HEK293 (cell line): Measurements from ENCODE around the gene PAX7.
A peak's percentile ranks its signal among the peaks of the same experiment; 100 is the strongest.

ENCODE experiments used
- CTCF ChIA-PET: fragments of 350-600 bp; formaldehyde crosslinking; extraction: SDS; loops from one replicate; lab custom pipeline; 2021; ENCODE audit warnings: antibody characterized with exemption; lab: Yijun Ruan, JAX
- POLR2A ChIA-PET: fragments of 300-600 bp; formaldehyde crosslinking; extraction: SDS; loops from one replicate; lab custom pipeline; 2020; ENCODE audit warnings: antibody characterized with exemption, inconsistent platforms; lab: Yijun Ruan, JAX
- H3K27ac ChIP-seq: fragments of 200-500 bp; sonication (Bioruptor generic); 2 replicates; pipeline ENCODE4 v1.5.1; 2014; ENCODE audit warnings: low read depth, low read length, control low read depth, inconsistent platforms; ENCODE audit errors: extremely low read depth
- H3K36me3 ChIP-seq, 2 experiments: fragments of 200-500 bp in 1 of 2; sonication (Bioruptor generic) in 1 of 2; 1 replicate in 1 of 2; 2 replicates in 1 of 2; pipeline ENCODE4 v1.5.1; 2014 to 2017; ENCODE audit warnings: inconsistent platforms in 2 of 2, low read length in 2 of 2; ENCODE audit not compliant: control insufficient read depth in 2 of 2, insufficient read depth in 1 of 2
- H3K4me1 ChIP-seq: fragments of 200-500 bp; sonication (Bioruptor generic); 2 replicates; pipeline ENCODE4 v1.5.1; 2014; ENCODE audit warnings: mild to moderate bottlenecking, low read length, inconsistent platforms; ENCODE audit not compliant: control insufficient read depth, insufficient read depth
- H3K4me3 ChIP-seq: 2 replicates; pipeline ENCODE4 v1.5.1; 2011; ENCODE audit warnings: low read depth, mild to moderate bottlenecking, control low read depth, low read length, moderate library complexity
- H3K9me3 ChIP-seq: fragments of 200-500 bp; sonication (Bioruptor generic); 2 replicates; pipeline ENCODE4 v1.5.1; 2014; ENCODE audit warnings: low read depth, low read length, inconsistent platforms; ENCODE audit not compliant: control insufficient read depth, insufficient read depth
- BCL6B ChIP-seq: fragments of 450-650 bp; formaldehyde crosslinking; IDR thresholded peaks from 2 replicates; pipeline ENCODE4 v1.5.1; 2017; ENCODE audit warnings: missing biosample characterization, missing genetic modification characterization
- CTCF ChIP-seq: fragments of 450-650 bp; formaldehyde crosslinking; IDR thresholded peaks from 2 replicates; pipeline ENCODE4 v1.5.1; 2016; ENCODE audit warnings: missing biosample characterization, missing genetic modification characterization
- HOXD13 ChIP-seq: sonication (generic); formaldehyde crosslinking; IDR thresholded peaks from 2 replicates; pipeline ENCODE4 v1.8.0; 2022; ENCODE audit warnings: missing genetic modification reagents, borderline replicate concordance
- IKZF3 ChIP-seq: fragments of 450-650 bp; IDR thresholded peaks from 2 replicates; pipeline ENCODE4 v1.5.0; 2018; ENCODE audit warnings: missing biosample characterization, mild to moderate bottlenecking, missing genetic modification characterization, moderate library complexity
- YY2 ChIP-seq: fragments of 450-650 bp; formaldehyde crosslinking; IDR thresholded peaks from 2 replicates; pipeline ENCODE4 v1.5.1; 2016; ENCODE audit warnings: missing biosample characterization, missing genetic modification characterization
- ZBTB11 ChIP-seq: fragments of 450-650 bp; formaldehyde crosslinking; conservative IDR thresholded peaks from 2 replicates; pipeline ENCODE4 v1.5.1; 2016; ENCODE audit warnings: low read depth, missing biosample characterization, missing genetic modification characterization
- ZBTB44 ChIP-seq: fragments of 450-650 bp; IDR thresholded peaks from 2 replicates; pipeline ENCODE4 v1.5.1; 2018; ENCODE audit warnings: missing biosample characterization, mild to moderate bottlenecking, missing genetic modification characterization
- ZBTB8A ChIP-seq: fragments of 450-650 bp; formaldehyde crosslinking; IDR thresholded peaks from 2 replicates; pipeline ENCODE4 v1.5.1; 2016; ENCODE audit warnings: missing biosample characterization, missing genetic modification characterization
- ZEB2 ChIP-seq: fragments of 450-650 bp; formaldehyde crosslinking; IDR thresholded peaks from 2 replicates; pipeline ENCODE4 v1.5.1; 2016; ENCODE audit warnings: missing biosample characterization, missing genetic modification characterization
- ZFHX2 ChIP-seq: fragments of 450-650 bp; formaldehyde crosslinking; conservative IDR thresholded peaks from 2 replicates; pipeline ENCODE4 v1.5.1; 2016; ENCODE audit warnings: missing biosample characterization, missing genetic modification characterization
- ZFP69B ChIP-seq: fragments of 450-650 bp; formaldehyde crosslinking; IDR thresholded peaks from 2 replicates; pipeline ENCODE4 v1.5.1; 2016; ENCODE audit warnings: missing biosample characterization, missing genetic modification characterization
- ZNF169 ChIP-seq: fragments of 450-650 bp; formaldehyde crosslinking; IDR thresholded peaks from 2 replicates; pipeline ENCODE4 v1.5.1; 2016; ENCODE audit warnings: missing biosample characterization, missing genetic modification characterization
- ZNF174 ChIP-seq: fragments of 450-650 bp; formaldehyde crosslinking; IDR thresholded peaks from 2 replicates; pipeline ENCODE4 v1.5.0; 2017; ENCODE audit warnings: missing biosample characterization, mild to moderate bottlenecking, missing genetic modification characterization
- ZNF19 ChIP-seq: fragments of 450-650 bp; formaldehyde crosslinking; IDR thresholded peaks from 2 replicates; pipeline ENCODE4; 2016; ENCODE audit warnings: missing biosample characterization, missing genetic modification characterization, low read depth
- ZNF214 ChIP-seq: fragments of 450-650 bp; formaldehyde crosslinking; IDR thresholded peaks from 2 replicates; pipeline ENCODE4 v1.5.1; 2017; ENCODE audit warnings: missing biosample characterization, mild to moderate bottlenecking, missing genetic modification characterization, borderline replicate concordance
- ZNF23 ChIP-seq: fragments of 450-650 bp; formaldehyde crosslinking; IDR thresholded peaks from 2 replicates; pipeline ENCODE4 v1.5.1; 2016; ENCODE audit warnings: missing biosample characterization, missing genetic modification characterization, borderline replicate concordance
- ZNF274 ChIP-seq, 2 experiments: fragments of 200-500 bp in 1 of 2; fragments of 450-650 bp in 1 of 2; sonication (Bioruptor generic) in 1 of 2; formaldehyde crosslinking in 1 of 2; IDR thresholded peaks; 2 replicates each; pipeline versions ENCODE4 v1.5.1 to v1.6.1; 2014 to 2016; ENCODE audit warnings: borderline replicate concordance in 1 of 2, inconsistent platforms in 1 of 2, low read length in 1 of 2, missing biosample characterization in 1 of 2, missing genetic modification characterization in 1 of 2
- ZNF292 ChIP-seq: fragments of 450-650 bp; formaldehyde crosslinking; IDR thresholded peaks from 2 replicates; pipeline ENCODE4 v1.5.1; 2016; ENCODE audit warnings: low read depth, missing biosample characterization, missing genetic modification characterization, borderline replicate concordance
- ZNF335 ChIP-seq: fragments of 450-650 bp; formaldehyde crosslinking; conservative IDR thresholded peaks from 2 replicates; pipeline ENCODE4 v1.5.1; 2016; ENCODE audit warnings: missing biosample characterization, missing genetic modification characterization
- ZNF366 ChIP-seq: fragments of 450-650 bp; formaldehyde crosslinking; conservative IDR thresholded peaks from 2 replicates; pipeline ENCODE4 v1.5.1; 2016; ENCODE audit warnings: missing biosample characterization, missing genetic modification characterization
- ZNF433 ChIP-seq: fragments of 450-650 bp; formaldehyde crosslinking; IDR thresholded peaks from 2 replicates; pipeline ENCODE4 v1.5.1; 2016; ENCODE audit warnings: missing biosample characterization, missing genetic modification characterization, low read depth
- ZNF473 ChIP-seq: fragments of 450-650 bp; formaldehyde crosslinking; IDR thresholded peaks from 2 replicates; pipeline ENCODE4 v1.5.1; 2017; ENCODE audit warnings: missing biosample characterization, missing genetic modification characterization
- ZNF548 ChIP-seq: fragments of 450-650 bp; formaldehyde crosslinking; IDR thresholded peaks from 2 replicates; pipeline ENCODE4 v1.5.1; 2016; ENCODE audit warnings: missing biosample characterization, missing genetic modification characterization
- ZNF549 ChIP-seq: fragments of 450-650 bp; IDR thresholded peaks from 2 replicates; pipeline ENCODE4 v1.5.1; 2018; ENCODE audit warnings: missing biosample characterization, missing genetic modification characterization, mild to moderate bottlenecking, inconsistent platforms, moderate library complexity
- ZNF654 ChIP-seq: fragments of 450-650 bp; formaldehyde crosslinking; IDR thresholded peaks from 2 replicates; pipeline ENCODE4 v1.5.1; 2016; ENCODE audit warnings: low read depth, missing biosample characterization, missing genetic modification characterization
- ZNF76 ChIP-seq: fragments of 450-650 bp; formaldehyde crosslinking; IDR thresholded peaks from 2 replicates; pipeline ENCODE4; 2016; ENCODE audit warnings: low read depth, missing biosample characterization, missing genetic modification characterization, borderline replicate concordance
- ZNF791 ChIP-seq: fragments of 450-650 bp; formaldehyde crosslinking; IDR thresholded peaks from 2 replicates; pipeline ENCODE4 v1.5.1; 2016; ENCODE audit warnings: missing biosample characterization, missing genetic modification characterization
- TF ChIP-seq, protein P1 (sequence below): fragments of 450-650 bp; formaldehyde crosslinking; IDR thresholded peaks from 2 replicates; pipeline ENCODE4 v1.5.1; 2016; ENCODE audit warnings: missing biosample characterization, missing genetic modification characterization

PAX7 gene

DNA sequence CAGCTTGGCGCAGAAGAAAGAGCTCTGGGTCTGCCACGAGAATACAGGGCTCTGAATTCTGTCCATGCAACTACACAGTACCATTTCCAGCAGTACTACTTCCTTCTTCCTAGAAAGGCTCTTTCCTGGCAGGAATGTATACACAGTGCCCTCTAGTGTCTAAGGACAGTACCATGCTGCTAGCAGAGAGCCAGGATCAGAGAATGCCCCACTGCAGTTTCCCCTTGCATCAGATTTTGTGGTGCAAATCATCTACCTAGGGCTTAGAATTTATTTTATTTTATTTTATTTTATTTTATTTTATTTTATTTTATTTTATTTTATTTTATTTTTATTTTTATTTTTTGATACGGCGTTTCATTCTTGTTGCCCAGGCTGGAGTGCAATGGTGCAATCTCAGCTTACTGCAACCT is 50.8 kb downstream of the PAX7 start (continued):
- no peak for TF ChIP-seq CTCF (tag by site-specific recombination)
- TF ChIP-seq ZNF366 (tag by site-specific recombination): no peak
- TF ChIP-seq ZBTB44 (tag by site-specific recombination): no peak
- no peak for TF ChIP-seq ZBTB8A
- TF ChIP-seq ZBTB11 (tag by site-specific recombination): peak; percentile 49; the same call in 1 of the 2 replicates
- TF ChIP-seq ZEB2 (tag by site-specific recombination): no peak
- no peak for TF ChIP-seq ZNF335
- no peak for TF ChIP-seq ZNF292
- TF ChIP-seq ZNF23: no peak
- peak; percentile 82 for TF ChIP-seq IKZF3 (tag by site-specific recombination)
- no peak for TF ChIP-seq ZNF473 (tag by site-specific recombination)
- no peak for TF ChIP-seq ZNF169 (tag by site-specific recombination)
- no peak for TF ChIP-seq ZNF19
- TF ChIP-seq, protein P1, sequence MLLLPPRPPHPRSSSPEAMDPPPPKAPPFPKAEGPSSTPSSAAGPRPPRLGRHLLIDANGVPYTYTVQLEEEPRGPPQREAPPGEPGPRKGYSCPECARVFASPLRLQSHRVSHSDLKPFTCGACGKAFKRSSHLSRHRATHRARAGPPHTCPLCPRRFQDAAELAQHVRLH (tag by site-specific recombination): peak; percentile 63; the same call in 1 of the 2 replicates
- peak; percentile 84 for TF ChIP-seq BCL6B (tag by site-specific recombination)
- peak; percentile 74 for TF ChIP-seq ZNF654 (tag by site-specific recombination)
- no peak for TF ChIP-seq ZNF433

GRCh38 chr1:18682375-18682774 is 51.7 kb downstream of the PAX7 start:
- ChIA-PET CTCF (interaction anchor here (0.6 to 11.2 kb wide), 10 partner anchors 8 to 139 kb away, joined by 3 to 145 read pairs (median 6); no protein-coding TSS in a partner anchor), POLR2A (no interaction called here)
- Histone ChIP-seq H3K4me1 (no peaks in the 10 kb centered on the region), H3K36me3 (no peaks in the 10 kb centered on the region), H3K9me3 (no peaks in the 10 kb centered on the region), H3K4me3 (no peak overlapping the region), H3K27ac (no peak overlapping the region)
- no peak for TF ChIP-seq ZNF549
- TF ChIP-seq ZNF214 (tag by site-specific recombination): no peak
- TF ChIP-seq ZNF791: no peak
- TF ChIP-seq ZFHX2: no peak
- no peak for TF ChIP-seq ZNF274 (IDR thresholded peaks at IDR 0.05; ENCODE audit: low read length)
- no peak for TF ChIP-seq ZNF274 (tag by site-specific recombination; IDR thresholded peaks at IDR 0.05; ENCODE audit: borderline replicate concordance)
- TF ChIP-seq ZFP69B: no peak
- TF ChIP-seq YY2: no peak
- no peak for TF ChIP-seq ZNF174 (tag by site-specific recombination)
- TF ChIP-seq ZEB2 (tag by site-specific recombination): no peak
- TF ChIP-seq ZNF548 (tag by site-specific recombination): no peak
- no peak for TF ChIP-seq ZNF76
- no peak for TF ChIP-seq HOXD13 (CRISPR knock-in tag)
